GM21390 (cell line): ENCODE results near the gene TNFAIP2.
"Not testable (repeated sequence)": the region's sequence is repeated elsewhere in the genome, so short reads cannot be mapped to it uniquely, and the experiment has no call there.

Source experiments
- ATAC-seq: cut with Tn5 transposase; IDR thresholded peaks from one replicate; pipeline ENCODE4 v1.9.1; 2021; ENCODE audit not compliant: unreplicated experiment

TNFAIP2 gene

DNA sequence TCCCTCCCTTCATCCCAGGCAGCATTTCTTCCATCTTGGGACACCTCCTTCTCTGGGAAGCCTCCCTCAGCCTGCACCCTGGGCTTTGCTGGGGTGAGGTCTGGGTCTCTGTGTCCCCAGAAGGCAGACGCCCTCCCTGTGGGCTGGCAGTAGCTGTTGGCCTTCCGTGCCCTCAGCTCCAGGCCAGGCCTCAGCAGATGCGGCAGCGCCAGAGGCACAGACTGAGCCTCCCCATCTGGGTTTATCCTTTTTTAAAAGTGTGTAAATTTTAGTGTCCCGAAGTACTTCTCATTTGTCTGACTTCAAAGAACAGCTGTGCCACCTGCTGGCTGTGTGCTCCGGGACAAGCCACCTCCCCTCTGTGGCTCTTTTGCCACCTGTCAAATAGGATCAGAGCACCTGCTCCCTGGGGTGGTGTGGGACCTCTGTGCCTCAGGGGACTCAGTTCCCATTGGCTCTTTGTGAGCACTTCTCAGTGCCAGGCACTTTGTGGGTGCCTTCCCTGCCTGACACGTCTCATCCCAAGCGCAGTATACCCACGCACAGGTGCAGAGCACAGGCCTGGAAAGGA is 17.6 kb upstream of the TNFAIP2 start:
- no peak for ATAC-seq

DNA sequence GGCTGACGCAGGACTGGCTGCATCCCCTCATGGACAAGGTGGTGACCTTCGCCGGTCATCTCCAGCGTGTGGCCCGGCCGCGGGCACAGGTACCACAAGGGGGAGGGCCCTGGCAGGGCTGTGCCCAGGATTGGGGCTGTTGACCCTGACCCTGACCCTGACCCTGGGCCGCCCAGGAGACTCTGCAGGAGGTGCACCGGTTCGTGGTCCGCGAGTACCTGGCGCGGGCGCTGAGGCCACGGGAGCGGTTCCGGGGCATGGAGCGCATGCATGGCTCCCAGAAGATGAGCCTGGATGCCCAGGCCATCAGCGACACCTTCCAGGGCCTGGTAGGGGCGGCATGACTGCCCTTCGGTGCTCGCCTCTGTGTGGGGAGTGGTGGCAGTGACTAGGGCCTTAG is 15.8 kb upstream of the TNFAIP2 start:
- ATAC-seq = no peak

DNA sequence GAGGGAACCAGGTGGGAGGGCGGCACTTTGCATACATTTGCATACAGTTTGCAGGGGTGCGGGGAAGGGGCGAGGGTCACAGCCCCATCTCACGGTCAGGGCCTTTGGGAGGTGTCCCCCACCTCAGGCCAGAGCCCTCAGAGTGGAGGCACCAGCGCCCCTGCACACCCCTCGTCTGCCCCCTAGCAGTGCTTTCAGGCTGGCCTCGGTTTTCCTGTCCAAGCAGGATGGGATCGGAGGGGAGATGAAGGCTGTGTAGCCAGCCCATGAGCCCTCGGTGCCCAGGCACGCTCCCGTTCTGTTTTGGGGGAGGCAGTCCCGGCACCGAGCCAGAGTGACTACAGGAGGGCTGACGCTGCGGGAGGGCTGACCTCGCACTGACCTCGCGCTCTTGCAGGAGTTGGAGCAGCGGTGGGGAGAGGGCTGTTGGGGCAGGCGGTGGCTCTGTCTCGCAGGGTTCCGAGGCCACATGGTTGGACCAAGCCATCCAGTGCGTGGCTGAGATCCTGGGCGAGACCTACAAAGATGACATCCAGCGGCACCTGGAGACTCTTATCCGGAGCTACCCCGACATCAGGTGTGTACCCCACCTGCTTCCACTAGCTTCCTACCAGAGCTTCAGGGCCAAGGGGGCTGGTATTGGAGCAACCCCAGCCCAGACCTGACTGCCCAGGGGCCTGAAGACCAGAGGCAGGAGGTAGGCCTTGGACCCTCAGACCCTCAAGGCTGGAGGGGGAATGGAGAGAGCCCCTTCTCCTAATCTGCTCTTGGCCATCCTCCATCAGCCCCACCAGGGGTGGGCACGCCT is 15.1 kb upstream of the TNFAIP2 start:
- ATAC-seq = no peak

DNA sequence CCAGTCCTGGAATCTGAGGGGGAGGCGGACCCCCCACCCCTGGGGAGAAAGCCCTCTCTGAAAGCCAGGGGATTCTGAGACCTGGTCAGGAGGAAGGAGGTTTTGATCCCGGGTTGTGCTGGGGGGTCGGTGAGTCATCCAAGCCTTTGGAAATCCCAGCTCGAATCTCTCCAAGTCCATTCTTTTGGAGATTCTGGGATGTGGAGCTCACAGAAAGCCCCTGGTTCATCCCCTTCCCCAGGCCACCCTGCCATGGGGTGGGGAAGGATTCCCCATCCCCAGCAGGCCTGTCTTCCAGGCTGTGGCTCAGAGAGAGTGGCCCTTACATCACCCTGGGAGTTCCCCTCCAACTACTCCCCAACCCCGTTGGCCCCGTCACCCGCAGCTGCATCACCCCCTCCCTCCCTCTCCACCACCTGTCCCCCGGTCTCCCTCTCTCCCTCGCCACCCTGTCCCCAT is 14.5 kb upstream of the TNFAIP2 start:
- ATAC-seq = no peak

DNA sequence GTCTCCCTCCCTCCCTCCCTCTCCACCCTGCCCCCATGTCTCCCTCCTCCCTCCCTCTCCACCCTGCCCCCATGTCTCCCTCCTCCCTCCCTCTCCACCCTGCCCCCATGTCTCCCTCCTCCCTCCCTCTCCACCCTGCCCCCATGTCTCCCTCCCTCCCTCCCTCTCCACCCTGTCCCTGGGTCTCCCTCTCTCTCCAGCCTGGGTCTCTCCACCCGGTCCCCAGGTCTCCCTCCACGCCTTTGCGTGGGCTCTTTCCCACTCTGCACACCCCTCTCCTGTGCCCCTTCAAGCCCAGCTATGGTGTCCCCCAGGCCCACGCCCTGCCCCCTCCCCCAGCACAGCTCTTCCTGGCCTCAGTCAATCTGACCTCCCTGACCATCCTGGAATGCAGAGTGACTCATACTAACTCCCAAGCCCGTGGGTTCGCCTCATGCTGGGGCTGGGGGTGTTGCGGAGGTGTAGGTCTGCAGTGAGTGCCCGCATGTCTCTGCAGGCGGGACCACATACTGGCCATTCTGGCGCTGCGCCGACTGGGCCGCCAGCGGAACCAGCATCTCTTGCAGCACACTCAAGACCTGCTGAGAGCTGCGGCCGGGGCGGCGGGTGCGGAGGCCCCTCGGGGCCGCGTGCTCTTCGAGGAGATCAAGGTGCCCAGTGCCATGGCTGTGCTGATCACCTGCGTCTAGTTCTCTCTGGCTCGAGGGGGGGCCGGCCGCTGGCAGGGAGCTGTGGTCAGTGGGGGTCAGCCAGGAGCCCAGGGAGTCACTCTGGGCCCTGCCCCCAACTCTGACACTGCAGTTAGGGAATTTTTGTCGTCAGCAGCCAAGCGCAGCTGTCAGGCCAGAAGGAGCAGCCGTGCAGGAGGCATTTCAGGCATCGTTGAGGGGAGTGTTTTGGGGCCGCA is 13.5 kb upstream of the TNFAIP2 start:
- ATAC-seq = no peak

DNA sequence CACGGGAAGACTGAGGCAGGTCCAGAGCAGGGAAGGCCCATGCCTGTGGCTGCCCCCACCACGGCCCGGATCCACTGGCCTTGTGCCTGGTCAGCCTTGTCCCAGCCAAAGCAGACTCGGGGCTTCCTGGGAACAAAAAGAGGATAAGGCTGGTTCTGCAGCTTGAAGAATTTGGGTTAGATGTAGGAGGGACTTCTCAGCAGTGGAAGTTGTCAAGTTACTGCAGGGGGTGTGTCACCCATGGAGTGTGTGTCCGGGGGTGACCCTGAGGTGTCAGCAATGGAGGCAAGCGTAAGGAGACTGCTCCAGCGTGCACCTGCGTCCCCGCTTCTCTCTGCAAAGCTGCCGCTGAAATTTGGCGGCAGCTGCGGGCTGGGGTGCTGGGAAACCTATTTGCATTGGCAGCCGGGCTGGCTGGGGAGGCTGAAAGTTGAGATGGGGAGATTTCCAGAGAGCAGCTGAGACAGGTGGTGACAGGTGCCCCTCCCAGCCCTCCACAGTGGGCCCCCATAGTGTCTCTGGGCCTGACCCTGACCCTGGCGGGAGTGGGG is 12.5 kb upstream of the TNFAIP2 start:
- no peak for ATAC-seq

DNA sequence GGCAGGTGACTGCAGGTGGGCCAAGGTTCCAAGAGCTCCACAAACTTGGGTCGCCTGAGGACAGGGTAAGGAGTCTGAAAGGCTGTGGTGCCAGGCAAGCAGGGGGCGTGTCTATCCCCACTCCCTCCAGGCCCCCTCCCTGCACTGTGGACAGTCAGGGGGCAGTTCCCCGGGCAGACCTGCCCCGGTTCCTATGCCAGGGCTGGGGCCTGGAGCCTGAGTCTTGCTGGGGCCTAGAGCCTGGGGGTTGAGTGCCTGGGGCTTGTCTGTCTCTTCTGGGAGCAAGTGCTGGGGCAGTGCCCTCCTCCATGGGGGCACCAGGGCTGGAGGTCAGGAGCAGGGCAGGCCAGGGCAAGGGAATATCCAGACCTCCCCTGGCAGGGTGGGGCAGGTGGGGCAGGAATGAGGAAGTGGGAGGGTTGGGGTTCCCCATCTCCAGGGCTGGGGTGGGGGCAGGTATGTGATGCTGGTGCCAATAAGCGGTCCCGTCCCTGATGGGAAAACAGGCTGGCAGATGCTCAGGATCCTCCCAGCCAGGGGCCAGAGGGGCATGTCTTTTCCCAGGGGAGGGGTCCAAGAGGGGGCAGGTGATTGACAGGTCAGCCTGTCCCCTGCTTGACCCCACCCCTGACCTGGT is 11.9 kb upstream of the TNFAIP2 start:
- ATAC-seq = no peak

DNA sequence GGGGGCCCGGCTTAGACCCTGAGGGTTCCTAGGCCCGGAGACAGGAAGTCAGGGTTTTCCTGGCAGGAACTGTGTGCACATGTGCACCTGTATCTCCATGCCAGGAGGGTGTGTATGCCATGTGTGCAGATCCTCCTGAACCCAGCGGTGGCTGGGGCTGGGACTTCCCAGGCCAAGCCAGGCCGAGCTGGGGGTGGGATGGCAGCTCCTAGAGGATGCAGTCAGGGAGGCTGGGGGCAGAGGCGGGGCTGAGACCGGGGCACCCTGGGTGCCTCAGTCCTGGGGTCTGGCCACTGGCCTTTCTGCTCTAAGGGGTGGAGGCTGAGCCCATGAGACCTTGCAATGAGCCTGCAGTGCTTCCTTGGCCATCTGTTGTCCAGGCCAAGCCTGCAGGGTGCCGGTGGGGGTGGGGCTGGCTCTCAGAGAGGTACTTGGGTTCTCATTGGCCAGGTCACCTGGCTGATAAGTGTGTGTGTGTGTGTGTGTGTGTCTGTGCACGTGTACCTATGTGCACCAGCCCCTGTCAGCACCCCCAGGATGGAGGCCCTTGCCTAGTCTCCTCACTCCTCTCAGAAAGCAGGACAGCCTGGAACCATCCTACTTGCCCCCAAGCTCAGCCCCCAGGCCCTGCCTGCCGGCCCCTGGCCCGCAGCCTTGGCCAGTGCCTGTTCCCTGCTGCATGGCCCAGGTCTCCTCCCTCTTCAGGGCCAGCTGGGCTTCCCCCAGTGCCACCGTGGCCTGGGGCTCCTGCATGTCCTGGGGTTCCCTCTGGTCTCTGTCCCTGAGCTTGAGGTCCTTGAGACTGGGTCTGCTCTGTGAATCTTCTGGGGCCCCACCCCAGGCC is 10.6 kb upstream of the TNFAIP2 start:
- no peak for ATAC-seq

DNA sequence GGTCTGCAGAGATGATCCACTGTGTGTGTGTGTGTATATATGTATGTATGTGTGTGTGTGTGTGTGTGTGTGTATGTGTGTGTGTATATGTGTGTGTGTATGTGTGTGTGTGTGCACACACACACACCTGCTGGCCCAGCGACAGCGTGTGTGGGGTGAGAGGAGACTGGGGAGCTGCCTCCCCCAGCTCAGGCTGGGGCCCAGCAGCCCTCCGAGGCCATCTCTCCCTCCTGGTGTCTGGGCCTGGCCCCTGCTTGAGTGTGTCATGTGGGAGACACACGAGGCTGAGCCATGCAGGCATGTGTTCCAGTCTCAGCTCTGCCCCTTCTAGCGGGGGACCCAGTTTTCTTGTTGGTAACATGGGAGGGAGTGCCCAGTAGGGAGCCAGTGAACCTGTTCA is 10.0 kb upstream of the TNFAIP2 start:
- no peak for ATAC-seq

DNA sequence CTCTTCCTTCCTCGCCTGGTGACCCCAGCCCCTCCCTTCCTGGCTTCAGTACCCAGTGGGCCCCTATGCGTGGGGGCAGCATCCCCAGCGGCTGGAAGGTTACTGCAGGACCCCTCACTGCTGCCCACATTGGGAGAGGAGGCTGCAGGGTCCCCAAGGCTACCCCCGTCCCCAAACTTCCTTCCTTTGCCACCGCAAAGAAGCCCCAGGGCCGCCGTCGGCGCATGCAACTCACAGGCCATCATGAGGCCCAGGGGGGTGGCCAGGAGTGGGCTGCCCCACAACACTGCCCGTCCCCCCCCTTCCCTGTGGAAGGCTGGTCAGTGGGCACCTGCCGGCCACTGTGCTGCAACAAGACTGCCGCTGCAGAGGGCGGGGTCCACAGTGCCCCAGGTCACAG is 9.5 kb upstream of the TNFAIP2 start:
- no peak for ATAC-seq

DNA sequence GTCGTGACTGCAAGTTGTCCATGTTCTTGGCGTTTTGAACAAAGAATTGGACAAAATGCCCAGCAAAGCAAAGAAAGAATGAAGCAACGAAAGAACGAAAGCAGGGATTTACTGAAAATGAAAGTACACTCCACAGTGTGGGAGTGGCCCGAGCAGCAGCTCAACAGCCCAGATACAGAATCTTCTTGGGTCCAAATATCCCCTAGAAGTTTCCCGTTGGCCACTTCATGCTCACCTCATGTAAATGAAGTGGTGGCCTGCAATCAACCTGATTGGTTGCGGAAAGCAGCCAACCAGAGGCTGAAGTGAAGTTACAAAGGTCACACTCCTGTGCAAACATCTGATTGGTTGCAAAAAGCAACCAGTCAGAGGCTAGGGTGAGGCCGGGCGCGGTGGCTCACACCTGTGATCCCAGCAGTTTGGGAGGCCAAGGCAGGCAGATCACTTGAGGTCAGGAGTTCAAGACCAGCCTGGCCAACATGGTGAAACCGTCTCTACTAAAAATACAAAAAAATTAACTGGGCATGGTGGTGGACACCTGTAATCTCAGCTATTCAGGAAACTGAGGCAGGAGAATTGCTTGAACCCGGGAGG is 8.1 kb upstream of the TNFAIP2 start:
- not testable (repeated sequence) for ATAC-seq

DNA sequence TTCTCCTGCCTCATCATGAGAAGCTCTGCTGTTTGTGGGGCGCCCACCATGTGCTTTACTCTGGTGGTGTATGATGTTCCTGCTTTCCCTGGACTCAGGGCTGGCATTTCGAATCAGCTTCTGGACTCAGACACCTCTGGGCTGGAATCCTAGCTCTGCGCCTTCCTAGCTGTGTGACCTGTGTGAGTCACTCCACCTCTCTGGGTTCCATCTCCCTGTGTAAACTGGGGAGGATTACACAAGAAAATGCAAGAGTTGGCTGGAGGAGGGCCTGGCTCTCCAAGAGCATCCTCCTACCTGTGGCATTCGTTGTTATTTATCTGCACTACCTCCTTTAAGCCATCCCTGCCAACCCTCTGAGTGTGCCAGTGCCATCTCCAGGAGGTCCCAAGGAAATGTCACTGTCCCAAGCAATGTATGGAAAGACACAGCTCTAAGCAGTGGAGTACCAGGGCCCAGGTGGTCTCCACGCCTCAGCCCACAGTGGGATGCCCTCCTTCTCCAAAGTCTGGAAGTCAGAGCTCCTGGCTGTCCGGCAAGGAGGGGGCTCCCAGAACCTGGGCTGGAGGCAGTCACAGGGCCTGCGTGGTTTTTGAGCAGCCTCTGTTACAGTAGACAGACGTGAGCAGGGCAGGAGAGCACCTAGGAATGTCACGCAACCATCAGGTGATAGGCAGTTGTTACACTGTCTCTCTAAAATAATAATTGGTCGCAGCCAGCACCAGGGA is 7.3 kb upstream of the TNFAIP2 start:
- no peak for ATAC-seq

DNA sequence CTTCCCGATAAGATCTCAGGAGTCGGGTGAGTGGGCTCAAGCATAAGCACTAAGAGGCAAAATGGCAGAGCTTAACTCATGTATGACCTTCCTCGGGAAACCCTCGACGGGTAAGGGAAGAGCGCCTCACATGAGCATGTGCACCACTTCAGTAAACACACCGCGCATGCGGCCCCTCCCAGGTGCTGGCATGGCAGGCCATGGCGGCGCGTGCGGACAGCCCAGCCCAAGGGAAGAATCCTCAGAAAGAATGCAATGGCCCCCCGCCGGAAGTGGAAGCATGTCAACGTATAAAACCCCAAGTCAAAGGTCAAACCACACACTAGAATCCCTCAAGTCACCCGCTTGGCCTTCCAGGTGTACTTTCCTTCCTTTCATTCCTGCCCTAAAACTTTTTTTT is 6.6 kb upstream of the TNFAIP2 start:
- no peak for ATAC-seq

DNA sequence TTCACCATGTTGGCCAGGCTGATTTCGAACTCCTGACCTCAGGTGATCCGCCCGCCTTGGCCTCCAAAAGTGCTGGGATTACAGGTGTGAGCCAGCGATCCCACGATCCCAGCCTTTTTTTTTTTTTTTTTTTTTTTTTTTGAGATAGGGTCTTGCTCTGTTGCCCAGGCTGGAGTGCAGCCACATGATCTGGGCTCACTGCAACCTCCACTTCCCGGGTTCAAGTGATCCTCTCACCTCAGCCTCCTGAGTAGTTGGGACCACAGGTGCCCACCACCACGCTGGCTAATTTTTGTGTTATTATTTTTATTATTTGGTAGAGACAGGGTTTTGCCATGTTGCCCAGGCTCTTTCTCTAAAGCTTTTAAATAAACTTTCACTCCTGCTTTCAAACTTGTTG is 5.8 kb upstream of the TNFAIP2 start:
- not testable (repeated sequence) for ATAC-seq

DNA sequence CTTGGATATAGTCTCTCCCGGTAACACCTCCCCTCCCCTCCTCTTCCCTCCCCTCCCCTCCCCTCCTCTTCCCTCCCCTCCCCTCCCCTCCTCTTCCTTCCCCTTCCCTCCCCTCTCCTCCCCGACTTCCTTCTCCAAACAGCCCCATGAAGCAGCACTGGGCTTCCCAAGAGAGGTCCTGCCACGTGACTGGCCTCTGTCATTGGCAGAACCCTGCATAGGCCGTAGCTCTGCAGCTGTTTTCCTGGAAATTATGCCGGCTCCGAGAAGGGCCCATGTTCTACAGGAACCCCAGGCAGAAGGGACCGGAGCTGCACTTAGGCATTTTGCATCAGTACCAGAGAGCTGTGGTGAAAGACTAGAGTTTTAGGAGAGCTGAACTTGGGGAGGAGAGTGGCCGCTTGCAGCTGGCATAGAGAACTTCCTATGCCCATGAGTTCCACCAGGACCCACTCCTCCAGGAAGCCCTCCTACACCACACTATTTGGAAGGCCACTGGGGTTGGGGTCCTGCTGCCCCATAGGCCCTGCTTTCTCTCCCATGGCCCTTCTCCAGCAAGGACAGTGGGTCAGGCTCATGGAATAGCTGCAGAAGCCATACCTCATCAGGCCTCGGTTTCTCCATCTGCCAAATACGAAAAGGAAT is 5.1 kb upstream of the TNFAIP2 start:
- ATAC-seq = no peak

DNA sequence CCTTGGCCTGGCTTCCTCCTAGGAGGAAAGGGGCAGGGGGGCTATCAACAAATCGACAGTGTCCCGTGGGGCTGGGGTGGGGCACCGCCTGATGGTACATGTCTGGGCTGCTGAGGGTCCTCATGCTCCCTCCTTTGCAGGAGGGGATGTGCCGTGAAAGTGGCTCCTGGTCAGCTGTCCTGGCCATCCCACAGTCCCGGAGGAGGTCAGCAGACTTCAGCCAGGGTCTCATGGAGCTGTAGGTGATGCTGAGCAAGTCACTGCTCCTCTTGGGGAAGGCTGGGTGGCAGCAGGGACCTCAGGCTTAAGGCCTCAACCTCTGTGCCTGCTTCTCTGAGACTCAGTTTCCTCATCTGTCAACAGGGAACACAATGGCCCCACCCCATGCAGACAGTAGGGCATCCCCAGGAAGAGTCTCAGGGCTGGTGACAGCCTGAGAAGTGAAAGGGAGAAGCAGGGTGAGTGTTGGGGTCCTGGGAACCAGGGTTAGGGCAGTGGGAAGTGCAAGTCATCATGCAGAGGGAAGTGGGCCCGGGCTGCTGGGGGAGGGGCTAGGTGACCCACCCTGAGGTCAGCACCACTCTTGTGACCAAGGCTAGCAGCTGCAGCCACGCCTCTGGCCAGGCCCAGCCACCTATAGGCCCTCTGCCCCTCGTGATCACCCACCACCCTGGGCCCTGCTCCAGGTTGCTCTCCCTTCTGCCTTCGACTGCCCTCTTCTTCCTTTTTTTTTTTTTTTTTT is 4.4 kb upstream of the TNFAIP2 start:
- no peak for ATAC-seq

DNA sequence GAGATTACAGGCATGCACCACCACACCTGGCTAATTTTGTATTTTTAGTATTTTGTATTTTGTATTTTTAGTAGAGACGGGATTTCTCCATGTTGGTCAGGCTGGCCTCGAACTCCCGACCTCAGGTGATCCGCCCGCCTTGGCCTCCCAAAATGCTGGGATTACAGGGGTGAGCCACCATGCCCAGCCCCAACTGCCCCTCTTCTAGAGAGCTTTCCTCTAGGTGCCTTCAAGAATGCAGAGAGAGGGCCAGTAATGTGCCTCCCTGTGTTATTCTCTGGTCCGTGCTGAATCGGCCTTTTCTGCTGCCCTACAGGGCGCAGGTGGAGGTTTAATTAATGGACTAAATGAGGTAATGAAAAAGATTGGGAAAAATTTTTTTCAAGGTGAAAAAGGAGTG is 3.7 kb upstream of the TNFAIP2 start:
- ATAC-seq = not testable (repeated sequence)
